SH-SY5Y (cell line): ENCODE data around the gene PLAAT5.

ENCODE experiments used
- GATA2 ChIP-seq: IDR thresholded peaks from 2 replicates; pipeline ENCODE4 v1.6.1; 2011; ENCODE audit warnings: mild to moderate bottlenecking, low read depth, low read length
- GATA3 ChIP-seq: IDR thresholded peaks from 2 replicates; pipeline ENCODE4 v1.6.1; 2011; ENCODE audit warnings: low read depth, mild to moderate bottlenecking, low read length, moderate library complexity

The PLAAT5 gene

DNA sequence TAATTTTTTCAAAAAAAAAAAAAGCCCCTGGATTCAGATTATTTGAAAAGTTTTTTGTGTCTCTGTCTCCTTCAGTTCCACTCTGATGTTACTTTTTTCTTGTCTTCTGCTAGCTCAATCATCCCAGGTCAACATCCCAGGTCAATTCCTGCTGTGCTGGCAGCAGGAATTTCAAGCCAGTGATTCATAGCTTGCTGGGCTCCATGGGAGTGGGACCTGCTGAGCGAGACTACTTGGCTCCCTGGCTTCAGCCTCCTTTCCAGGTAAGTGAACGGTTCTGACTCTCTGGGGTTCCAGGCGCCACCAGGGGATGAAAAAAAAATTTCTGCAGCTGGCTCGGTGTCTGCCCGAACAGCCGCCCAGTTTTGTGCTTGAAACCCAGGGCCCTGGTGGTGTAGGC is 31.4 kb downstream of the PLAAT5 start:
- TF ChIP-seq GATA2 (no peak), GATA3 (no peak)

- TF ChIP-seq GATA3 (no peak), GATA2 (no peak)
Measured at GRCh38 chr11:63448646-63449045, 42.3 kb downstream of the PLAAT5 start.

- TF ChIP-seq GATA3 (no peak), GATA2 (no peak)
Measured at GRCh38 chr11:63445720-63446119, 45.2 kb downstream of the PLAAT5 start.

GRCh38 chr11:63445118-63445517 is 45.8 kb downstream of the PLAAT5 start:
- no peak for TF ChIP-seq GATA2
- no peak for TF ChIP-seq GATA3

- TF ChIP-seq GATA2 (no peak), GATA3 (no peak)
Measured at GRCh38 chr11:63444160-63444559, 46.8 kb downstream of the PLAAT5 start.

GRCh38 chr11:63443714-63444113 is 47.3 kb downstream of the PLAAT5 start:
- TF ChIP-seq GATA2 (no peak), GATA3 (no peak)

- TF ChIP-seq GATA2 (no peak), GATA3 (no peak)
Measured at GRCh38 chr11:63427971-63428508, 62.9 kb downstream of the PLAAT5 start.

DNA sequence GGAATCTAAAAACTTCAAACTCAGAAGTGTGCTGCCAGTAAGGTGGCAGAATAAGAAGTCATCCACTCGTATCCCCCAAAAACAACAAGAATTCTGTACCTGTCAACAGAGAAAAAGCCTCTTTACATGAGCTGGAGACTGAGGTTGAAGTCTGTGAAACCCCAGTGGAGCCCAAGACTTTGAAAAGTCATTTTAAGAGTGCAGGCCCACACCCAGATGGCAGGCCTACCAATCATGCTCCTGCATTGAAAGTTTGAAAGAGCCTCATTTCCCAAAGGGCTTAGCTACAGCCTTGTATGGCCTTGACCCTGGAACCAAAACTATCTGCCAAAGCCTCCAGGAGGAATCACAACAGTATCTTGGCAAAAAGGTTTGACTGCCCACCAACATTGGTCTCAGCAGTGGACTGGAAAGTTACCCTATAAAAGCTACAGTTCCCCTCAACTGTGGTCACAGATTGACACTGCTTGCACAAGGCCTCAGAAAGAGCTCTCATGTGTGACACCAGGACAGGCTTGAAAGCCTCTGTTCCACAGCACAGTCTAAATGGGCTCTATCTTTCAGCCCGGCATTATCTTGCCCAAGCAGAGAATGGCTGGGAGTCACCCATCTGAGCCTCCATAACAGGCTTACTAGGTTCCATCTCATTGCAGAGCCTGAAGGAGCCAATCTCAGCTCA is 73.7 kb downstream of the PLAAT5 start:
- no peak for TF ChIP-seq GATA2
- no peak for TF ChIP-seq GATA3
